K562 (cell line): ENCODE measurements around the gene KAT14. TPM values are rescaled to one million over a fixed set of nuclear protein-coding genes. Genes with fewer than 3 reads are reported as not detected.
"Not testable (repeated sequence)": the region's sequence is repeated elsewhere in the genome, so short reads cannot be mapped to it uniquely, and the experiment has no call there.

Experiments
- ATAC-seq: fragments of 200-7000 bp; cut with Tn5 transposase; 3 replicates; pipeline ENCODE4 v1.9.1; 2020; ENCODE audit warnings: moderate library complexity
- BruUV-seq: library from RNA; stranded (reverse); fragments of 400-500 nt; replicated peaks from 2 replicates; lab custom pipeline; 2021; lab: Mats Ljungman, UMichigan
- CTCF ChIA-PET: fragments of 300-600 bp; formaldehyde crosslinking; extraction: SDS; loops from one replicate; lab custom pipeline; 2021; ENCODE audit warnings: low intra/inter-chr PET ratio; lab: Yijun Ruan, JAX
- POLR2A ChIA-PET: fragments of 300-600, 350-650 bp; sonication (Branson Sonifier 250); formaldehyde crosslinking; extraction: SDS; loops from one replicate; lab custom pipeline; 2021; ENCODE audit warnings: antibody characterized with exemption, inconsistent platforms; lab: Yijun Ruan, JAX
- DNase-seq, 4 experiments: peaks; one replicate each; pipeline versions ENCODE4 v3.0.0 to v3.0.0-alpha.2; 2011 to 2018; ENCODE audit warnings: low spot score in 3 of 4, mixed read lengths in 3 of 4; ENCODE audit errors: extremely low read depth in 1 of 4
- FAIRE-seq: peaks from 2 replicates; lab custom pipeline; 2011; peaks lifted over from hg19 to GRCh38; lab: Jason Lieb, UNC
- H2AFZ ChIP-seq: 2 replicates; pipeline ENCODE4 v1.6.0; 2011; ENCODE audit warnings: low read depth, low read length, control low read depth, inconsistent platforms
- H3K27ac ChIP-seq: fragments of 200-600 bp; 3 replicates; pipeline ENCODE4 v1.8.0; 2011; ENCODE audit warnings: low read depth, mild to moderate bottlenecking, control low read depth, inconsistent platforms, low read length, moderate library complexity, mixed read lengths; ENCODE audit errors: extremely low read depth
- H3K27me3 ChIP-seq, 2 experiments: fragments of 300-600 bp in 1 of 2; 2 replicates in 1 of 2; 3 replicates in 1 of 2; pipeline versions ENCODE4 v1.6.0 to v1.8.0; 2011; ENCODE audit warnings: inconsistent platforms in 2 of 2, low read length in 2 of 2, mild to moderate bottlenecking in 1 of 2, mixed read lengths in 1 of 2, moderate library complexity in 1 of 2; ENCODE audit not compliant: control insufficient read depth in 2 of 2, insufficient read depth in 2 of 2
- H3K36me3 ChIP-seq: fragments of 300-600 bp; 3 replicates; pipeline ENCODE4 v1.8.0; 2011; ENCODE audit warnings: mild to moderate bottlenecking, low read length, inconsistent platforms; ENCODE audit not compliant: control insufficient read depth, insufficient read depth
- H3K4me1 ChIP-seq, 2 experiments: fragments of 200-600 bp in 1 of 2; replicated peaks in 1 of 2; 2 replicates in 1 of 2; 3 replicates in 1 of 2; pipeline versions ENCODE4 v1.5.1 to v1.8.0; 2011; ENCODE audit warnings: inconsistent platforms in 2 of 2, low read length in 2 of 2, mild to moderate bottlenecking in 1 of 2, mixed read lengths in 1 of 2, moderate library complexity in 1 of 2; ENCODE audit not compliant: control insufficient read depth in 2 of 2, insufficient read depth in 2 of 2
- H3K4me2 ChIP-seq: 2 replicates; pipeline ENCODE4 v1.6.1; 2011; ENCODE audit warnings: low read length, control low read depth, inconsistent platforms, mixed read lengths; ENCODE audit not compliant: insufficient read depth
- H3K4me3 ChIP-seq: fragments of 200-600 bp; sonication (generic), shearing (Covaris generic); 2 replicates; pipeline ENCODE4 v1.5.1; 2016; ENCODE audit warnings: control low read depth, inconsistent platforms
- H3K79me2 ChIP-seq: fragments of 200-600 bp; 3 replicates; pipeline ENCODE4 v1.8.0; 2011; ENCODE audit warnings: low read length, inconsistent platforms; ENCODE audit not compliant: control insufficient read depth, insufficient read depth
- H3K9ac ChIP-seq, 2 experiments: 2 replicates each; pipeline versions ENCODE4 v1.6.0 to v1.6.1; 2011; ENCODE audit warnings: low read depth in 2 of 2, low read length in 2 of 2, control low read depth in 1 of 2, inconsistent platforms in 1 of 2, mild to moderate bottlenecking in 1 of 2, mixed read lengths in 1 of 2; ENCODE audit not compliant: insufficient read depth in 1 of 2
- H3K9me1 ChIP-seq: one replicate; pipeline ENCODE4 v1.6.0; 2011; ENCODE audit warnings: inconsistent platforms, mild to moderate bottlenecking, low read length, moderate library complexity; ENCODE audit not compliant: control insufficient read depth, insufficient read depth
- H3K9me3 ChIP-seq: replicated peaks from 2 replicates; pipeline ENCODE4 v1.5.1; 2011; ENCODE audit warnings: low read depth, low read length, inconsistent platforms; ENCODE audit not compliant: control insufficient read depth, insufficient read depth
- H4K20me1 ChIP-seq: replicated peaks from 2 replicates; pipeline ENCODE4 v1.6.1; 2011; ENCODE audit warnings: low read length, inconsistent platforms, mixed read lengths; ENCODE audit not compliant: control insufficient read depth, insufficient read depth
- LARP7 ChIP-seq: fragments of 450-650 bp; IDR thresholded peaks from 2 replicates; pipeline ENCODE4 v1.6.1; 2016
- PML ChIP-seq: IDR thresholded peaks from 2 replicates; pipeline ENCODE4 v1.6.1; 2012; ENCODE audit warnings: low read length, inconsistent platforms
- ZBTB17 ChIP-seq: fragments of 450-650 bp; formaldehyde crosslinking; IDR thresholded peaks from 2 replicates; pipeline ENCODE4 v1.4.0; 2020; ENCODE audit warnings: mild to moderate bottlenecking
- WGBS: fragments of 100-300 bp; shearing (Covaris generic); methylation state at CpG from one replicate; pipeline ENCODE4 v1.1.6; 2016; ENCODE audit warnings: low coverage, mixed read lengths; ENCODE audit not compliant: insufficient coverage; ENCODE audit errors: missing lambda C conversion rate; 5-methylcytosine and 5-hydroxymethylcytosine counted together
- in situ Hi-C: fragments of 300-500 bp; cut with MboI; formaldehyde crosslinking; loops from 4 replicates; pipeline ENCODE4 v1.15.0; 2018; ENCODE audit warnings: inconsistent platforms, mixed read lengths
- intact Hi-C: fragments of 100-400 bp; cut with micrococcal nuclease; formaldehyde crosslinking; loops from 2 replicates; pipeline ENCODE4 v1.14.2; 2022
- polyA plus RNA-seq, 8 experiments: library from polyadenylated mRNA; depleted of rRNA in 4 of 8; stranded (reverse) in 5 of 8; unstranded in 3 of 8; fragments of >200 nt; fragmentation: Nextera tagmentation in 2 of 8; fragmentation: Illumina TruSeq in 1 of 8; extraction: Ambion mirVana in 2 of 8; extraction: Trizol in 1 of 8; gene quantifications; 2 replicates each; pipeline versions ENCODE4 v1.2.1 to v1.2.3, GENCODE V29; 2011 to 2014; ENCODE audit warnings: inconsistent platforms in 1 of 8, missing spikeins in 1 of 8
- total RNA-seq, 7 experiments: library from RNA; depleted of rRNA in 6 of 7; stranded (reverse); fragments of >200 nt in 6 of 7; fragmentation: Illumina TruSeq in 2 of 7; extraction: Trizol in 2 of 7; gene quantifications; 2 replicates each; pipeline versions ENCODE4 v1.2.1 to v1.2.3, GENCODE V29; 2011 to 2021; ENCODE audit warnings: low replicate concordance in 1 of 7
- TF ChIP-seq, protein P1 (sequence below): sonication (generic); formaldehyde crosslinking; IDR thresholded peaks from 2 replicates; pipeline ENCODE4 v1.8.0; 2022; ENCODE audit warnings: mild to moderate bottlenecking, low read depth, missing genetic modification reagents

The KAT14 gene
- total and polyA plus RNA-seq, 9 of the 15 experiments (the other 6 are each of a cell fraction or from before 2014, with no cell fraction given): 1.7 to 7.2 (median 5.6) TPM

DNA sequence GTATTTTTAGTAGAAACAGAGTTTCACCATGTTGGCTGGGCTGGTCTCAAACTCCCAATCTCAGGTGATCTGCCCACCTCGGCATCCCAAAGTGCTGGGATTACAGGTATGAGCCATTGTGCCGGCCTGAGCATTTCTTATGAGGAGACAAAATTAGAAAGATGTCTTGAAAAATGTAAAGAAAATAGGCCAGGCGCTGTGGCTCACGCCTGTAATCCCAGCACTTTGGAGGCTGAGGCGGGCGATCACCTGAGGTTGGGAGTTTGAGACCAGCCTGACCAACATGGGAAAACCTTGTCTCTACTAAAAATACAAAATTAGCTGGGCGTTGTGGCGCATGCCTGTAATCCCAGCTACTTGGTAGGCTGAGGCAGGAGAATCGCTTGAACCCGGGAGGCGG is 37.1 kb upstream of the KAT14 start:
- H3K27me3 ChIP-seq: peaks cover 0 to 19% of the 10 kb centered on the region in 2 experiments; a peak in 4 of 5 replicates
- in situ Hi-C loops, H4K20me1 ChIP-seq, H3K4me3 ChIP-seq, H3K9ac ChIP-seq, FAIRE-seq, H3K4me1 ChIP-seq, CTCF ChIA-PET, H3K36me3 ChIP-seq, DNase-seq, H3K4me2 ChIP-seq, H3K9me3 ChIP-seq, intact Hi-C loops, H3K27ac ChIP-seq, H3K79me2 ChIP-seq, BruUV-seq, POLR2A ChIA-PET, H3K9me1 ChIP-seq, H2AFZ ChIP-seq, ATAC-seq: not testable (repeated sequence)
- WGBS: 0% methylated on average over 8 of the region's 11 CpGs

DNA sequence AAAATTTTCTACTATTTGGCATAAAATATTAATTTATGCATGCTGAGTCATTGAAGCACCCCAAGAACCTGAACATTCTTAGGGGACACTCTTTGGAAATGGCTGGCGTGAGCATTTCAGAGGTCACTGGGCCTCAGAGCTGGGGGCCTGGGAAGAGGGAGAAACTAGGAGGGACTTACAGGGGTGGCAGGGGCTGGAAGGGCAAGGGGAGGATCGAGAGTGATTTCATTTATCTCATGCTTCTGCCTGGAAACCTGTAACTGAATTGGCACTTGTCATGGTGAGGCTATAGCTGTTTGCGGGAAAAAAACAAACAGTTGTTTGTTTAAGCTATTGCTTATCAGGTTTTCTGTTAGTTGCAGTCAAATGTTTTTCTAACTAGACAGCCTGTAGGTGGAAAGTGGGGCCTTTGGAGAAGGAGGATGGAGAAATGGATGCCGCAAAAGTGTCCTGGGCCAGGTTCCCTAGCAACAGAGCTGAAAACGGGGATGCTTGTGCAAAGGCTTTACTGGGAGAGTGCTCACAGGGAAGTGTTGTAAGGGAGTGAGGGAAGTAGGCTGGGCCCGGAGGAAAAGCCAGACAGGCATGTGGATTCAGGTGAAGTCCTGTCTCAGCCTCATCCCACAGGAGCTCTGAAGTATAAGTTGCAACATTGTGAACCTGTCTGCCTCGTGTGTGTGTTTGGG is 36.4 kb upstream of the KAT14 start:
- no peaks in the 10 kb centered on the region for H3K9me1 ChIP-seq
- no peak overlapping the region for H3K9ac ChIP-seq
- H3K4me2 ChIP-seq: no peak overlapping the region
- no peaks in the 10 kb centered on the region for H4K20me1 ChIP-seq
- peaks cover 0 to 19% of the 10 kb centered on the region in 2 experiments; a peak in 4 of 5 replicates for H3K27me3 ChIP-seq
- ATAC-seq (no peak), DNase-seq (no peak), FAIRE-seq (no peak)
- no peak overlapping the region for H3K27ac ChIP-seq
- H2AFZ ChIP-seq: no peak overlapping the region
- no peaks in the 10 kb centered on the region for H3K36me3 ChIP-seq
- TF ChIP-seq PML: no peak
- TF ChIP-seq, protein P1, sequence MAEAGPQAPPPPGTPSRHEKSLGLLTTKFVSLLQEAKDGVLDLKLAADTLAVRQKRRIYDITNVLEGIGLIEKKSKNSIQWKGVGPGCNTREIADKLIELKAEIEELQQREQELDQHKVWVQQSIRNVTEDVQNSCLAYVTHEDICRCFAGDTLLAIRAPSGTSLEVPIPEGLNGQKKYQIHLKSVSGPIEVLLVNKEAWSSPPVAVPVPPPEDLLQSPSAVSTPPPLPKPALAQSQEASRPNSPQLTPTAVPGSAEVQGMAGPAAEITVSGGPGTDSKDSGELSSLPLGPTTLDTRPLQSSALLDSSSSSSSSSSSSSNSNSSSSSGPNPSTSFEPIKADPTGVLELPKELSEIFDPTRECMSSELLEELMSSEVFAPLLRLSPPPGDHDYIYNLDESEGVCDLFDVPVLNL (CRISPR knock-in tag): no peak
- TF ChIP-seq LARP7: no peak
- no peak for TF ChIP-seq ZBTB17
- no peaks in the 10 kb centered on the region for H3K4me1 ChIP-seq
- intact Hi-C loops (no loop called here), in situ Hi-C loops (no loop called here)
- 0% methylated on average over 7 of the region's 7 CpGs for WGBS
- H3K9me3 ChIP-seq: no peaks in the 10 kb centered on the region
- no peaks in the 10 kb centered on the region for H3K79me2 ChIP-seq
- ChIA-PET CTCF (no interaction called here), POLR2A (no interaction called here)
- no peak overlapping the region for H3K4me3 ChIP-seq
- no TSS peak for BruUV-seq
